Natural killer cell (primary cell): Measurements from ENCODE around the gene ZFHX3. TPM values are rescaled to one million over a fixed set of nuclear protein-coding genes. Genes with fewer than 3 reads are reported as not detected.
A peak's percentile ranks its signal among the peaks of the same experiment; 100 is the strongest.

Experiments
- ATAC-seq, 3 donors: fragments of 150-1000 bp in 2 of 3; fragments of 200-7000 bp in 1 of 3; cut with Tn5 transposase; 1 replicate in 1 of 3; 2 replicates in 2 of 3; pipeline ENCODE4 v1.10.0; 2021; ENCODE audit warnings: mild to moderate bottlenecking in 2 of 3, moderate library complexity in 2 of 3
- DNase-seq, 2 donors: peaks; one replicate each; pipeline versions ENCODE4 v3.0.0 to v3.0.0-alpha.2; 2013 to 2021; ENCODE audit warnings: mixed read lengths in 1 of 2
- H3K27ac ChIP-seq: one replicate; pipeline ENCODE4 v1.5.1; 2013; ENCODE audit warnings: mild to moderate bottlenecking, low read length
- H3K27me3 ChIP-seq: one replicate; pipeline ENCODE4 v1.6.1; 2013; ENCODE audit warnings: low read length; ENCODE audit not compliant: control insufficient read depth, insufficient read depth
- H3K36me3 ChIP-seq: one replicate; pipeline ENCODE4 v1.6.1; 2013; ENCODE audit warnings: low read length; ENCODE audit not compliant: control insufficient read depth, insufficient read depth
- H3K4me1 ChIP-seq: one replicate; pipeline ENCODE4 v1.6.1; 2013; ENCODE audit warnings: low read length; ENCODE audit not compliant: control insufficient read depth, insufficient read depth
- H3K4me3 ChIP-seq: one replicate; pipeline ENCODE4 v1.5.1; 2013; ENCODE audit warnings: low read length
- H3K9me3 ChIP-seq: one replicate; pipeline ENCODE4 v1.6.1; 2013; ENCODE audit warnings: low read length; ENCODE audit not compliant: control insufficient read depth, insufficient read depth
- H3K27ac Mint-ChIP-seq, 2 donors: one replicate each; pipeline ENCODE4 v1.8.0; 2022; ENCODE audit warnings: mild to moderate bottlenecking in 2 of 2, mixed read lengths in 2 of 2, moderate library complexity in 1 of 2
- H3K27me3 Mint-ChIP-seq, 2 donors: one replicate each; pipeline ENCODE4 v1.8.0; 2022; ENCODE audit warnings: low read depth in 2 of 2, mixed read lengths in 2 of 2
- H3K36me3 Mint-ChIP-seq: one replicate; pipeline ENCODE4 v1.8.0; 2022; ENCODE audit warnings: mixed read lengths
- H3K4me1 Mint-ChIP-seq, 2 donors: one replicate each; pipeline ENCODE4 v1.8.0; 2022; ENCODE audit warnings: mixed read lengths in 2 of 2
- H3K4me3 Mint-ChIP-seq: one replicate; pipeline ENCODE4 v1.8.0; 2022; ENCODE audit warnings: mild to moderate bottlenecking, moderate library complexity, mixed read lengths
- H3K9me3 Mint-ChIP-seq, 2 donors: one replicate each; pipeline ENCODE4 v1.8.0; 2022; ENCODE audit warnings: mixed read lengths in 2 of 2
- CTCF ChIP-seq: fragments of 200-600 bp; IDR thresholded peaks from one replicate; pipeline ENCODE4 v1.8.0; 2022; ENCODE audit warnings: antibody characterized with exemption
- WGBS: methylation state at CpG from one replicate; pipeline ENCODE4 v1.1.7; 2013; ENCODE audit warnings: missing lambda C conversion rate; ENCODE audit not compliant: insufficient coverage; 5-methylcytosine and 5-hydroxymethylcytosine counted together
- intact Hi-C: fragments of 100-400 bp; cut with micrococcal nuclease; formaldehyde crosslinking; loops from one replicate; pipeline ENCODE4 v1.14.2; 2022
- total RNA-seq, 4 donors: library from RNA; stranded (reverse); fragments of 120-200 nt in 1 of 4; gene quantifications; one replicate each; pipeline versions ENCODE4 v1.2.3 to v1.2.4, GENCODE V29; 2013 to 2022

Gene ZFHX3
- total RNA-seq, 3 donors from 2014 or later (not counting 1 experiment from before 2014, with no cell fraction given): 5.8 to 7.8 (median 7.5) TPM

GRCh38 chr16:72956124-72957064 lies 91.5 kb downstream of the ZFHX3 start:
- DNase-seq (no peak), ATAC-seq (no peak)
- no peak for TF ChIP-seq CTCF
- no peak overlapping the region for H3K27ac ChIP-seq
- H3K4me3 ChIP-seq: no peak overlapping the region
- no peaks in the 10 kb centered on the region for H3K9me3 ChIP-seq
- no peaks in the 10 kb centered on the region for H3K27me3 Mint-ChIP-seq
- H3K27ac Mint-ChIP-seq: no peak overlapping the region
- H3K4me1 Mint-ChIP-seq: peaks cover 4 to 12% of the 10 kb centered on the region in 2 donors
- H3K9me3 Mint-ChIP-seq: no peaks in the 10 kb centered on the region
- no peaks in the 10 kb centered on the region for H3K27me3 ChIP-seq
- intact Hi-C loops: no loop called here
- WGBS: 94% methylated on average over 14 of the region's 14 CpGs
- H3K36me3 Mint-ChIP-seq: no peaks in the 10 kb centered on the region
- no peaks in the 10 kb centered on the region for H3K36me3 ChIP-seq
- H3K4me3 Mint-ChIP-seq: no peak overlapping the region
- peaks cover 7% of the 10 kb centered on the region for H3K4me1 ChIP-seq

- H3K27ac ChIP-seq: no peak overlapping the region
- no peaks in the 10 kb centered on the region for H3K9me3 ChIP-seq
- Mint-ChIP-seq H3K27ac (peak overlapping the region in 1 of 2 donors; percentile 10), H3K4me1 (peaks cover 4 to 11% of the 10 kb centered on the region in 2 donors), H3K27me3 (no peaks in the 10 kb centered on the region), H3K9me3 (no peaks in the 10 kb centered on the region), H3K36me3 (no peaks in the 10 kb centered on the region), H3K4me3 (no peak overlapping the region)
- no peaks in the 10 kb centered on the region for H3K27me3 ChIP-seq
- 62% methylated on average over 8 of the region's 9 CpGs for WGBS
- intact Hi-C loops: no loop called here
- DNase-seq (no peak), ATAC-seq (no peak)
- no peak overlapping the region for H3K4me3 ChIP-seq
- TF ChIP-seq CTCF: no peak
- H3K36me3 ChIP-seq: peaks cover 3% of the 10 kb centered on the region
- peaks cover 7% of the 10 kb centered on the region for H3K4me1 ChIP-seq
Measured at GRCh38 chr16:72952811-72953271, 95.1 kb downstream of the ZFHX3 start.

- H3K4me3 Mint-ChIP-seq: no peak overlapping the region
Measured at GRCh38 chr16:72952404-72952803, 95.5 kb downstream of the ZFHX3 start.

More at GRCh38 chr16:72952404-72952803, 95.5 kb downstream of the ZFHX3 start:
- DNase-seq (no peak), ATAC-seq (no peak)
- H3K27ac ChIP-seq: no peak overlapping the region
- H3K27me3 ChIP-seq: no peaks in the 10 kb centered on the region
- TF ChIP-seq CTCF: no peak
- intact Hi-C loops: no loop called here
- H3K9me3 ChIP-seq: no peaks in the 10 kb centered on the region
- H3K9me3 Mint-ChIP-seq: no peaks in the 10 kb centered on the region
- peaks cover 7% of the 10 kb centered on the region for H3K4me1 ChIP-seq
- no peak overlapping the region for H3K4me3 ChIP-seq
- peaks cover 4 to 11% of the 10 kb centered on the region in 2 donors for H3K4me1 Mint-ChIP-seq
- 85% methylated on average over 10 of the region's 10 CpGs for WGBS
- no peaks in the 10 kb centered on the region for H3K36me3 Mint-ChIP-seq
- no peaks in the 10 kb centered on the region for H3K27me3 Mint-ChIP-seq
- peaks cover 3% of the 10 kb centered on the region for H3K36me3 ChIP-seq
- H3K27ac Mint-ChIP-seq: no peak overlapping the region
